ENCODE results near the gene ZMIZ1. TPM values are rescaled to one million over a fixed set of nuclear protein-coding genes. Genes with fewer than 3 reads are reported as not detected.

Gene ZMIZ1
- total RNA-seq, 1 experiment from 2014 or later: 47.2 TPM

DNA sequence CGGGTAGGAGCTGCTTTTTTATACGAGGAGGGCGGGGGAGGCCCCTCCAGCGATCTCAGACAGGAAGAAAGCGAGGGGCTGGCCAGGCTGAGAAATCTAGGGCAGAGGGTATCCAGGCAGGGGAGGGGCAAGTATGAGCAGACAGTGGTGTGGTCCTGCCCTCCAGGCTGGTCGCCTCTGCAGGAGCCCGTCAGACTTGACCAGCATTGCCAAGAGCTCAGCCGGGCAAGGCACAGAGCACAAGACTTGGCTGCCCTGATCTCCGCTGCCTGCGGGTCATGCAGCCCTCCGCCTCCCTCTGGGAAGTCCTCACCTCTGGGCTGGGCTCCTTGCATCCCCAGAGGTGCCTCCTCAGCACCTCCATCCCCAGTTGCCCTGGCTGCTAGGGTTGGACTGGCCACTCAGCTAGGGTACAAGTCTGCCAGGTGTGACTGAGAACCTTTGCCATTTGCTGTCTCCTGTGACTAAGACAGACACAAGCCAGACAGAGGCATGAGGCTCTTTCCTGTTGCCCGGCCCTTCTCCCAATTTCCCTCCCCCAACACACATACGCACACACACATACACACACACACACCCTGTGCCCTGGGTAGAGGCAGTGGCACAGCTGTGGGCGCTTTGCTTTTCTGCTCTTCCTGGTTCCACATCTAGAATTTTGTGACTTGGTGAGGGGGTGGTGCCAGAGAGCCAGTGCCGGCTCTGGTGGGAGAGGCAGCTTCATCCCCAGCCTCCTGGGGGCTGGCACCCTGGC, 219.4 kb downstream of the ZMIZ1 start:
- no peak for DNase-seq (ENCODE audit: low read depth)

DNA sequence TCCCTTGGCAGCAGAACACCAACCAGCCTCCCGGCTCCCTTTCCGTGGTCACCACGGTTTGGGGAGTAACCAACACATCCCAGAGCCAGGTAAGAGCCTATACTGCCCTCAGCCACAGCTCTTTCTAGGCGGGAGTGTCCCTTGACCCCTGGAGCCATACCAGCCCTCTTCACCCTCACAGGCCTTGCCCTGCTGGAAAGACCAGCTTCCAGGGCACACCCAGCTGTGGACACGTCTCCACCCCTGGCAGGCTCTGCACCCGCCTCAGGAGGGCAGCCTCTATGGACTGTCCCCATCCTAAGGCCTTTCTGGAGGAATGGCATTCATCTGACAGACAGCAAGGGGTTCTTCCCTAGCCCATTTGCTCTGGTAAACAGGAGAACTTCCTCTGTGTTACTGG, 221.0 kb downstream of the ZMIZ1 start:
- no peak for DNase-seq (ENCODE audit: low read depth)

GRCh38 chr10:79292026-79292766, 223.4 kb downstream of the ZMIZ1 start:
- DNase-seq (ENCODE audit: low read depth): no peak

DNA sequence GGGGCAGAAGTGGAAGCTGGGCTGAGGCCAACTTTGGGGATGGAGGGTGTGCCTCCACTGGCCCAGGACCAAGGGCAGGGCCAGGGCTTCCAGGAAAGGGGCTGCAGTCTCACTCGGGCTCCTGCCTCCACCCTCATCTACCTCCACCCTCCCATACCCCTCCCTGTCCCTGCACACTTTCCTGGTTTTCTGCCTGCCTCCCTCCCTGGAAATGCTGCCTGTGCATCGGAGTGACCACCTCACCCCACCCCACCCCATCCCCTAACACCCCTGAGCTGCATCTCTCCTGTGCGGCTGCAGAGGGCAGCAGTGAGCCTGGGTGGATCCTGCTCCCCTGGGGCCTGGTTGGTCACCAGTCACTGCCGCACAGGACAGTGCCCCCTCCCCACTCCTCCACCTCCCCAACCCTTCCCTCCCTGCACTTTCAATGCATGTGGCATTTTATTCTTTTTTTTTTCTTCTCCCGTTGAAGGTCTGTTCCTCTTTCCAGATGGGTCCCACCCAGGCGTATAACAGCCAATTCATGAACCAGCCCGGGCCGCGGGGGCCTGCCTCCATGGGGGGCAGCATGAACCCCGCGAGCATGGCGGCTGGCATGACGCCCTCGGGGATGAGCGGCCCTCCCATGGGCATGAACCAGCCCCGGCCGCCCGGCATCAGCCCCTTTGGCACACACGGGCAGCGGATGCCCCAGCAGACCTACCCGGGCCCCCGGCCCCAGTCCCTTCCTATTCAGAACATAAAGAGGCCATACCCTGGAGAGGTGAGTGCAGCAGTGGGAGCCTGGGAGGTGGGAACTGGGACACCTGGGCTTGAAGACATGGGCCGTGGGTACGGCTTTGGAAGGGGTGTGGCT, 224.4 kb downstream of the ZMIZ1 start:
- DNase-seq (ENCODE audit: low read depth): no peak

DNA sequence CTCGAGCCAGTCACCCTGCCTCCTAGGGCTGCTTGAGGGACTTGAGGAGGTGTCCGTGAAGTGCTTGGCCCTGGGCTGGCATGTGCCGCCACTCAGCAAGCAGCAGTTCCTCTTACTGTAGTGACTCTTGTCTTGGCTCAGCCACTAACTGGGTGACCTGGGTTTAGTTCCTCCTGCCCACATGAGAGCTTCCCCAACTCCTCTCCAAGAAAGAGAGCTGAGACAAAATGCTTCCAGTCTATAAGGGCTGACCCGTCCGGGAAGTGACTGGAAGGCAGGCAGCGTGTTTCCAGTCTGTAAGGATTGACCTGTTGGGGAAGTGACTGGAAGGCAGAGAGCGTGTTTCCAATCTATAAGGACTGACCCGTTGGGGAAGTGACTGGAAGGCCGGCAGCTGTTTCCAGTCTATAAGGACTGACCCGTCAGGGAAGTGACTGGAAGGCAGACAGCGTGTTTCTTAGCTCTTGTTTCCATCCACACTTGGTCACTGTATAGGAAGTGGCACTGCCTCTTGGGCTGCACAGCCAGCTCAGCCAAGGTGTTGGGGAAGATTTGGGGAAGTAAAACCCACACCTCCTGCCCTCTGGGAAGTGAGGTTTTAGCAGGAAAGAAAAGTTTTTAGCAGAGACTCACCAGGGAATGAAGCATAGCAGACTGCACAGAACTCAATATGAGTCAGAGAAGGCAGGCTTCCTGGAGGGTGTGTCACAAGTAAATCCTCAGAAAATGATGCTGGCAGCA, 225.2 kb downstream of the ZMIZ1 start:
- peak; percentile 56 for DNase-seq (ENCODE audit: low read depth)

GRCh38 chr10:79295563-79295962, 226.8 kb downstream of the ZMIZ1 start:
- DNase-seq (ENCODE audit: low read depth): peak; percentile 39

- DNase-seq (ENCODE audit: low read depth): no peak
Observed at GRCh38 chr10:79296431-79296830, 227.7 kb downstream of the ZMIZ1 start.

DNA sequence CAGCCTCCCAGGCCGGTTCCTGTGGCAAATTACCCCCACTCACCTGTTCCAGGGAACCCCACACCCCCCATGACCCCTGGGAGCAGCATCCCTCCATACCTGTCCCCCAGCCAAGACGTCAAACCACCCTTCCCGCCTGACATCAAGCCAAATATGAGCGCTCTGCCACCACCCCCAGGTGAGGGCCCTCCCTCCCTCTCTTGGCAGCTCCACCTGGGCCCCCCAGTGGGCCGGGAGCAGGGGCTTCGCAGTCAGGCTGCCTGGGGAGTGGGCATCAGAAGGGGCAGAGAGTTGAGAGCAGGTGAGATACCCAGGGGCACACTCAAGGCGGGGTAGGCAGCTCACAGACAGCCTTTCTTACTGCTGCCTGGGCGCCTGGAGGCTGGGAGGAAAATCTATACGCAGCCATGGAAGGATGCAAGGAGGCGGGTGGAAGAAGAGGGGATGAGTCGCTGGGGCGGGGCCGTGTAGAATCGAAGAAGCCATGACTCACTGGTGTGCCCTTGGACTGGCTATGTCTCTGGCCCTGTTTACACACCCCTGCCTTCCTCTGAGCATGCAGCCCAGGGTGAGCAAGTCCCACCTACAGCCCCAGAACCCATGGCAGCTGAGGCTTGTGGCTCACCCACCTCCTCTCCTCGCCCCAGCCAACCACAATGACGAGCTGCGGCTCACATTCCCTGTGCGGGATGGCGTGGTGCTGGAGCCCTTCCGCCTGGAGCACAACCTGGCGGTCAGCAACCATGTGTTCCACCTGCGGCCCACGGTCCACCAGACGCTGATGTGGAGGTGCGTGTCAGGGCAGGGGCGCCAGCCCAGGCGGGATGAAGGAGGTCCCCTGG, 229.9 kb downstream of the ZMIZ1 start:
- DNase-seq (ENCODE audit: low read depth): peak; percentile 98

DNA sequence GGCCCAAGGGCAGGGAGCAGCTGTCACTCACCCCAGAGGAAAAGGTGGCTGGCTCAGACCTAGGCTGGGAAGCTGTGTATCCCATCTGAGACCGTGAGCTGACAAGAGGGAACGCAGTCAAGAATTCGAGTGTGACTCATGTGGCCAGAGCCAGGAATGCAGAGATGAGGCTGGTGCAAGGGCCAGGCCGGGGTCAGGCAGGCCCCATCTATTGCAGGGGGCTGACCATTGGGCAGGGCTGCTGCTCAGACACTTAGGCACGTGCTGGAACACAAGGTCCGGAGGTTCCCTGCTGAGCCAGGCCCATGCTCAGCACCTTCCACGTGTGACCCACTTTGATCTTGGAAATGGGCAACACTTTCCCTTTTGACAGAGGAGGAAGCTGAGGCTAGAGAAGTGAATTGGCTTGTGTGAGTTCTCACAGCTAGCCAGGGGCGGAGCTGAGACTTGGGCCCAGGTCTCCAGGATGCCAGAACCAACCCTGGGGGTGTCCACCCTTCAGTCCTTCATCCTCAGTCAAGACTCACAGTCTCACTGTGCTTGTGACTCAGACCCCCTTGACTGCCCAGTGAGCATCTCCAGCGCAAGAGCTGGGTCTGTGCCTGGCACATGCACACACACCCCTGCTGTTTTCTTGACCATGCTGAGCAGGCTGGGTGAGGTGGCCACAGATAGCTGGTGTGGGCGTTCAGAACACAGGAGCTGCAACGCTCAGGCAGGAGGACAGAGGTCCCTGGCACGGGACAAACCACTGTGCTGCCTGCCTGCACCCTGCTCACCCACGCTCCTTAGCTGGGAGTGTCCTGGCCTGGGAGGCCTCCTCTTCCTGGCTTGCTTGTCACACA, 230.9 kb downstream of the ZMIZ1 start:
- peak; percentile 94 for DNase-seq (ENCODE audit: low read depth)

DNA sequence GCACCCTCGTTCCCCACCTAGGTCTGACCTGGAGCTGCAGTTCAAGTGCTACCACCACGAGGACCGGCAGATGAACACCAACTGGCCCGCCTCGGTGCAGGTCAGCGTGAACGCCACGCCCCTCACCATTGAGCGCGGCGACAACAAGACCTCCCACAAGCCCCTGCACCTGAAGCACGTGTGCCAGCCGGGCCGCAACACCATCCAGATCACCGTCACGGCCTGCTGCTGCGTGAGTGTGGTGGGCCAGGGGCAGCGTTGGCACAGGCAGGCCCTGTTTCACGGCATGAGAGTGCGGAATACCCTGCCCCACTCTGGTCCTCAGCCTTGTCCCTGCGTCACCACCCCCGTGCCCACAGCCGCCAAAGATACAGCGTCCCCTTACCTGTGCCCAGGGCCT, 231.9 kb downstream of the ZMIZ1 start:
- DNase-seq (ENCODE audit: low read depth): no peak

DNA sequence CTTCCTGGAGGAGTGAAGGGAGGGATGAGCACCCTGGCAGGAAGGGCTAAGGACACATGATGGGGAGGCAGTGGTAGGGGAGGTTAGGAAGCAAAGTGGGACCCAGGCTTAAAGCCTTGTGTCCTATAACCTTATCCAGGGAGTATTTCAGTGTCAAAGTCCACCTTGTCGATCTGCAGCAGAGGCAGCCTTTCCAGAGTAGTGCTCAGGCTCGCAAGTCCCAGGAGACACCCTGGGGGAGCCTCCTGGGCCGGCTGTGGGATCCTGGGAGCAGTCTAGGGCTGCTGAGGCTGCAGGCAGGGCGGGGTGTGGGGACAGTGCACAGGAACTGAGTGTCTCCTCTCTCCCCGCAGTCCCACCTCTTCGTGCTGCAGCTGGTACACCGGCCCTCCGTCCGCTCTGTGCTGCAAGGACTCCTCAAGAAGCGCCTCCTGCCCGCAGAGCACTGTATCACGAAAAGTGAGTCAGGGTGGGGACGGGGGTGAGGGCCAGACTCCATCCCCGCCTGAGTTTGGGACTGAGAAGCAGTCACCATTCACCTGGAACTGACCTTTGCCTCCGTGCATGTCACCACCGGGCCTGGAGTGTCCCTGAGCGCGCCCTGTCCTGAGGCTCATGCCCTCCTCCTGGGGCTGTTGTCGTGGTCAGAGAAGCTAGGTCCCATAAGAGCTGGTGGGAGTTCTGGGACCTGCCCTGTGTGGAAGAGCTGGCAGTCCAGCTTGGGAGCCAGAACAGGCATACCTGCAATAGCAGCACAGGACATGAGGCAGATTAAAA, 233.2 kb downstream of the ZMIZ1 start:
- DNase-seq (ENCODE audit: low read depth): no peak

DNA sequence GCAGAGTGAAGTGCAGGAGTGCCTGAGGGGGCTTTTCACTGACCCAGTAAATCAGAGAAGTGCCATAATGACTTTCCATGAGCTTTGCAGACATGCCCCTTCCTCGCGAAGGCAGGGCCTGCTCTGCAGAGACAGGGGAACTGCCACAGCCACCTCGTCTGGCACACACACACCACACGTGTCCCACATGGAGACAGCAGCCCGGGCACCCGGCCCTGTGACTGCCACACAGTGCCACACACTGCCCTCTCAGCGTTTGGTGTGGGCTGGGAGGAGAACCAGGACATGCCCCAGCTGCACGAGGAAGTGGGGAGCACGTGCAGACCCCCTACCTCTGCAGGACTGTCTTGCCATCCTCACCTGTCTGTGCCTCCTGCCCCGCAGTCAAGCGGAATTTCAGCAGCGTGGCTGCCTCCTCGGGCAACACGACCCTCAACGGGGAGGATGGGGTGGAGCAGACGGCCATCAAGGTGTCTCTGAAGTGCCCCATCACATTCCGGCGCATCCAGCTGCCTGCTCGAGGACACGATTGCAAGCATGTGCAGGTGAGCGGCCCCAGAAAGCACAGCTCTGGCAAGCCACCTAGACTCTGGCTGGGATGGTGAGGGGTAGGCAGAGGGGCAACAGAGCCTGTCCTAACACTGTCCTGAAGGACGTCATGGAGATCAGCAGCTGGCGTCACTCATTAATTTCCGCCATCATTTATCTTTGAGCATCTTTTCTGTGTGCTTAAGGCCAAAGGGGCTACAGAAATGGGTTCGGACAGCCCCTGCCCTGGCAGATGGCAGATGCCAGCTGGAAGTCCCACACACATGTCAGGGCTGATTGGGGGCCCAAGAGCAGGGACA, 235.1 kb downstream of the ZMIZ1 start:
- DNase-seq (ENCODE audit: low read depth): no peak

DNA sequence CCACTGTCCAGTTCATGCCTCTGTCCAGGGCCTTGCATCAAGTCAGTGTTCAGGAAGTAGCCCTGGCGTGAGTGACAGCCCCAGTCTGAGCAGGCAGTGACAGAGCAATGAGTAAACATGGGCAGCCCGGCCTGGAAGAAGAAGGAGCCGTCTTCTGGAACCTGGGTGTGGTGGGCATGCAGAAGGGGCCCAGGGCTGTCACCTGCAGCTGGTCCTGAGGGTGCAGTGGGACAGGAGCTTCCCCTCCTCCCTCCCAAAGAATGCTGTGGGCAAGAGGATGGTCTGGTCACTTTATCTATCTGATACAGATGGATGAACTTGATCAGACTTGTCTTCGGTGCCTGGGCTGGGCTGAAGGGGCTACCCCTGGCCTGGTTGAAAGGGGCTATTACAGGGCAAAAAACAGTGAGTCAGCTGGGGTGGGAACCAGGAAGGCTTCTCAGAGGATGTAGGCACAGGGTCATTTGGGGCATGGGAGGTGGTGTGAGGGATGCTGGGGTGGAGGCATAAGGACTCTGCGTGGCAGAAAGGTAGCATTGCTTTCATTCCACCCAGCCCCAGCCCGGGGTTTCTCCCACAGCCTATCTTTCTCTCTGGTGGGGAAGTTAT, 235.8 kb downstream of the ZMIZ1 start:
- DNase-seq (ENCODE audit: low read depth): no peak

- DNase-seq (ENCODE audit: low read depth): no peak
Observed at GRCh38 chr10:79305515-79305914, 236.7 kb downstream of the ZMIZ1 start.

- DNase-seq (ENCODE audit: low read depth): no peak
Observed at GRCh38 chr10:79305988-79306387, 237.2 kb downstream of the ZMIZ1 start.

DNA sequence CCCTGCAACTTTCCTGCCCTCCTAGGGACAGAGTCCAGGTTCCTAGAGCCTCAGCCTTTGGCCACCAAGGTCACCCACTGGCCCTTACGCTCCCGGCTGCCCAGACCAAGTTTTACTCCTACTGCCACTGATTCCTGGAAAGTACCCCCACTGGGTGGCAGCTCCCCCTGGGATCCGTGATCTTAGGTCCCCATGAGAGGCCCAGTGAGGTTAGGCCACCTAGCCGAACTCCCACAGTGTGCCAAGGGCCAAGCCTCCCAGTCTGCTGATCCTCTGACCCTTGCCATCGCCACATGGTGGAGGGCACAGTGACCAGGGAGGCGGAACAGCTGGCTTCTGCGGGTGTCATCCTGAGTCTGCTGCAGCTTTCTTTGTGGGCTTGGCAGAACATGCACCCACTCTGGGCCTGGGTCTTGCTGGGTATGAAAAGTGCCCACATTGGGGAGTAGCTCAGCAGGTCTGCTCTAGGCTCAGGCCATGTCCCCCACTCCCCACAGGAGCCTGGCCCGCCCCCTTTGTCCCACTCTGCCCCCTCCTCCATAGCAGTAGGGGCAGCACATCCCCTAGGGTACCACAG, 238.0 kb downstream of the ZMIZ1 start:
- DNase-seq (ENCODE audit: low read depth): no peak

- DNase-seq (ENCODE audit: low read depth): no peak
Observed at GRCh38 chr10:79308016-79308415, 239.2 kb downstream of the ZMIZ1 start.
